Progenitor cell of endocrine pancreas (in vitro differentiated cells): ENCODE measurements around the gene ZCCHC13. TPM values are rescaled to one million over a fixed set of nuclear protein-coding genes. Genes with fewer than 3 reads are reported as not detected.

Source experiments
- DNase-seq: peaks from one replicate; pipeline ENCODE4 v3.0.0; 2021; ENCODE audit warnings: low spot score; ENCODE audit not compliant: unreplicated experiment
- H3K27ac Mint-ChIP-seq: 2 replicates; pipeline ENCODE4 v1.8.0; 2021; ENCODE audit warnings: mild to moderate bottlenecking, moderate library complexity, mixed read lengths
- H3K27me3 Mint-ChIP-seq: 2 replicates; pipeline ENCODE4 v1.8.0; 2021; ENCODE audit warnings: mixed read lengths
- H3K36me3 Mint-ChIP-seq: 2 replicates; pipeline ENCODE4 v1.8.0; 2022; ENCODE audit warnings: mixed read lengths; ENCODE audit not compliant: insufficient read depth
- H3K4me1 Mint-ChIP-seq: 2 replicates; pipeline ENCODE4 v1.8.0; 2021; ENCODE audit warnings: low read depth, mixed read lengths
- H3K4me3 Mint-ChIP-seq: 2 replicates; pipeline ENCODE4 v1.8.0; 2021; ENCODE audit warnings: low read depth, mild to moderate bottlenecking, moderate library complexity, mixed read lengths
- H3K9me3 Mint-ChIP-seq: 2 replicates; pipeline ENCODE4 v1.8.0; 2021; ENCODE audit warnings: low read depth, mixed read lengths
- total RNA-seq: library from RNA; stranded (reverse); gene quantifications from 2 replicates; pipeline ENCODE4 v1.2.1, GENCODE V29; 2021
- TF ChIP-seq, protein P1 (sequence below): fragments of 200-600 bp; sonication (generic); IDR thresholded peaks from one replicate; pipeline ENCODE4 v1.5.0; 2021; ENCODE audit warnings: antibody characterized with exemption, mild to moderate bottlenecking; ENCODE audit not compliant: unreplicated experiment

ZCCHC13 gene
- total RNA-seq, 1 donor from 2014 or later: not detected

DNA sequence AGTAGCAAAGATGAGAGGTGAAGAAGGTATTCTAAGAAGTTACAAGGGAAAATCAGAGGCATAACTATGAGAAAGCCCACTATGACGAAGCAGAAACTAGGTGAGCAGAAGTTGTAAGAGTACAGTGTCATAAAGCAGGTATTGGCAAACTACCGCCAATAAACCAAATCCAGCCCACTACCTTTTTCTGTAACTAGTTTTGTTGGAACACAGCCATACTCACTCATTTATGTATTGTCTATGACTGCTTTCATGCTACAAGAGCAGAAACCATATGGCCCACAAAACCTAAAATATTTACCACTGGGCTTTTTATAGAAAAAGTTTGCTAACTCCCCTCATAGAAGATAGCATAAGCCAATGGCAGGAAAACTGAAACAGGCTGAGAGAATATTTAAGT lies 31.8 kb upstream of the ZCCHC13 start:
- no peak overlapping the region for H3K4me3 Mint-ChIP-seq
- no peak overlapping the region for H3K27ac Mint-ChIP-seq
- no peaks in the 10 kb centered on the region for H3K27me3 Mint-ChIP-seq
- DNase-seq: no peak
- no peaks in the 10 kb centered on the region for H3K9me3 Mint-ChIP-seq
- TF ChIP-seq, protein P1, sequence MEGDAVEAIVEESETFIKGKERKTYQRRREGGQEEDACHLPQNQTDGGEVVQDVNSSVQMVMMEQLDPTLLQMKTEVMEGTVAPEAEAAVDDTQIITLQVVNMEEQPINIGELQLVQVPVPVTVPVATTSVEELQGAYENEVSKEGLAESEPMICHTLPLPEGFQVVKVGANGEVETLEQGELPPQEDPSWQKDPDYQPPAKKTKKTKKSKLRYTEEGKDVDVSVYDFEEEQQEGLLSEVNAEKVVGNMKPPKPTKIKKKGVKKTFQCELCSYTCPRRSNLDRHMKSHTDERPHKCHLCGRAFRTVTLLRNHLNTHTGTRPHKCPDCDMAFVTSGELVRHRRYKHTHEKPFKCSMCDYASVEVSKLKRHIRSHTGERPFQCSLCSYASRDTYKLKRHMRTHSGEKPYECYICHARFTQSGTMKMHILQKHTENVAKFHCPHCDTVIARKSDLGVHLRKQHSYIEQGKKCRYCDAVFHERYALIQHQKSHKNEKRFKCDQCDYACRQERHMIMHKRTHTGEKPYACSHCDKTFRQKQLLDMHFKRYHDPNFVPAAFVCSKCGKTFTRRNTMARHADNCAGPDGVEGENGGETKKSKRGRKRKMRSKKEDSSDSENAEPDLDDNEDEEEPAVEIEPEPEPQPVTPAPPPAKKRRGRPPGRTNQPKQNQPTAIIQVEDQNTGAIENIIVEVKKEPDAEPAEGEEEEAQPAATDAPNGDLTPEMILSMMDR: no peak
- peaks cover under 1% of the 10 kb centered on the region for H3K4me1 Mint-ChIP-seq
- H3K36me3 Mint-ChIP-seq: peaks cover 12% of the 10 kb centered on the region

GRCh38 chrX:74274516-74274915 lies 29.5 kb upstream of the ZCCHC13 start:
- H3K27ac Mint-ChIP-seq: no peak overlapping the region
- H3K36me3 Mint-ChIP-seq: peaks cover 14% of the 10 kb centered on the region
- DNase-seq: no peak
- TF ChIP-seq, protein P1: no peak
- H3K4me3 Mint-ChIP-seq: no peak overlapping the region
- no peaks in the 10 kb centered on the region for H3K9me3 Mint-ChIP-seq
- H3K4me1 Mint-ChIP-seq: peaks cover 6% of the 10 kb centered on the region
- no peaks in the 10 kb centered on the region for H3K27me3 Mint-ChIP-seq

DNA sequence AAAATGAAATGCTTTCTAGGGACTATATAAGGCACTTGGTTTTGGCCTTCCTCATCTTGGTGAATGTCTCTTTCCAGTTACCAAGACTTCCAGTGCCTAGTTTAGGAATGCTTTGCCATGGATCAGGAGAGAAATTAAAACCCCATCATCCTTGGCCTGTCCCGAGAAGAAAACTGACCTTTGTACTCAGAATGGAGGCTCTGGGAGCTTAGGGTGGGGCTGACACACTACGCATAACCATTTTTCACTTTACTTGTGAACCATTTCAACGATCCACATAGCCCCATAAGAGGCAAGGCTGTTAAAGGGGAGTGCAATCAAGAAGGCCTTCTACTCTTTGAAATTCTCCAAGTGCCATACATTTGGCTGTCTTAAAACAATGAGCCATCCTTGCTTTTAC lies 26.7 kb upstream of the ZCCHC13 start:
- Mint-ChIP-seq H3K27ac (no peak overlapping the region), H3K4me1 (peaks cover 6% of the 10 kb centered on the region), H3K27me3 (no peaks in the 10 kb centered on the region), H3K4me3 (no peak overlapping the region), H3K36me3 (peaks cover 17% of the 10 kb centered on the region), H3K9me3 (no peaks in the 10 kb centered on the region)
- TF ChIP-seq, protein P1: no peak
- no peak for DNase-seq

DNA sequence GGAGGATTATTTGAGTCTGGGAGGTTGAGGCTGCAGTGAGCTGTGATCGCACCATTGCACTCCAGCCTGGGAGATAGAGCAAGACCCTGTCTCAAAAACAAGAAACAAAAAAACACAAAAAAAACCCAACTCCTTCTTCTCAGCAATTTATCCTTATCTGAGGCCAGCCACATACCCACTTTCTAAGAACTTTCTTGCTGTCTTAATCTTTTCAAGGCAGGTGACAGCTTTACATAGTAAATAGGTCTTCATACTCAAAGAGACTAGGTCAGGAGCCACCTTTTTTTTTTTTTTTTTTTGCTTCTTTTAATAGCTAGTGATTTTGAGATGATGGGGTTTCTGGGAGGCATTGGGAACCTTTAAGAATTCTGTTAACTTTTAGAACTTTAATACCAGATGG lies 26.1 kb upstream of the ZCCHC13 start:
- Mint-ChIP-seq H3K36me3 (peaks cover 17% of the 10 kb centered on the region), H3K4me3 (no peak overlapping the region), H3K4me1 (peaks cover 6% of the 10 kb centered on the region), H3K9me3 (no peaks in the 10 kb centered on the region), H3K27ac (peak overlapping the region; percentile 16), H3K27me3 (no peaks in the 10 kb centered on the region)
- DNase-seq: no peak
- TF ChIP-seq, protein P1: no peak

DNA sequence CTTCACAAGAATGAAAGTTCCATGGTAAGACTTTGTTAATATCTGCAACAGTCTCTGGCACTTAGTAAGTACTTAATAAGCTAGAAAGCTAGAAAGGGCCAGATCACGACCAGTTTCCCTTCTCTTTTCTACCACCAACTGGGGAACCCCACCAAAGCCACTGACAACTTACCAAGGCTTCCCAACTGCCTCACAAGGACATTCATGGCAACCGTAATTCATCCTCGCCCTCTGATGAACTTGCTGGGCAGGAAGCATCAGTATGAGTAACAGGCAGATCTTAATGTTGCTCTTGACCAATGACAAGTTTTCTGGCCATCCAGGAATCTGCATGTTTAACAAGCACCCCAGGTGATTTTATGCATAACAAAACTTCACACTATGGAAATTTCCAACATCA lies 23.2 kb upstream of the ZCCHC13 start:
- TF ChIP-seq, protein P1: no peak
- peaks cover 11% of the 10 kb centered on the region for H3K36me3 Mint-ChIP-seq
- H3K4me3 Mint-ChIP-seq: no peak overlapping the region
- H3K9me3 Mint-ChIP-seq: no peaks in the 10 kb centered on the region
- no peak overlapping the region for H3K27ac Mint-ChIP-seq
- no peak for DNase-seq
- peaks cover 16% of the 10 kb centered on the region for H3K4me1 Mint-ChIP-seq
- no peaks in the 10 kb centered on the region for H3K27me3 Mint-ChIP-seq
